NB4 (cell line): ENCODE data around the gene TREML1.

ENCODE experiments used
- DNase-seq: peaks from one replicate; pipeline ENCODE4 v3.0.0; 2010; ENCODE audit warnings: low read depth
- H3K4me3 ChIP-seq: one replicate; pipeline ENCODE4 v1.5.1; 2011; ENCODE audit warnings: mild to moderate bottlenecking, low read depth, low read length, moderate library complexity
- MYC ChIP-seq: IDR thresholded peaks from 2 replicates; pipeline ENCODE4 v1.6.1; 2011; ENCODE audit warnings: low read depth, low read length
- POLR2A ChIP-seq: IDR thresholded peaks from 2 replicates; pipeline ENCODE4 v1.6.1; 2011; ENCODE audit warnings: mild to moderate bottlenecking; ENCODE audit not compliant: insufficient read length; ENCODE audit errors: extremely low read depth
- TF ChIP-seq, protein P1 (sequence below): IDR thresholded peaks from one replicate; pipeline ENCODE4 v1.5.1; 2012; ENCODE audit warnings: low read depth, low read length
- TF ChIP-seq, protein P2 (sequence below): IDR thresholded peaks from 2 replicates; pipeline ENCODE4 v1.6.1; 2011; ENCODE audit warnings: low read depth, low read length

TREML1 gene

DNA sequence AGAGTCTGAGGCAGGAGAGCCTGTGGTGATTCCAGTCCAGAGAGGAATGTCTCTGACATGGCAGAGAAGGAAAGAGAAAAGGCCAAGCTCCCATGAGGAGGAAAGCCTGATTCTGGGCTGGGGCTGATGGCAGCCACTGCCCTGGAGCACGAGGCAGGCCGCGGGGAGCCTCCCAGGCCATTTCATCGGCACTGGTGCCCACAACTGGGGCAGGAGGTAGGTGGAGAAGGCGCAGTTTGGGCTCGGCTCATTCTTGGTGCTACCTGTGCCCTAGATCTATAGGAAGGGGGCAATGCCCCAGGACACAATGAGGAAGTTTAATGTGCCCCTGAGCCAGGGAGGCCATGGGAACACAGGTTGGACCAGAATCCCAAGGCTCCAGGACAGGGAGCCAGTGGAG lies 2.6 kb upstream of the TREML1 start:
- TF ChIP-seq, protein P1, sequence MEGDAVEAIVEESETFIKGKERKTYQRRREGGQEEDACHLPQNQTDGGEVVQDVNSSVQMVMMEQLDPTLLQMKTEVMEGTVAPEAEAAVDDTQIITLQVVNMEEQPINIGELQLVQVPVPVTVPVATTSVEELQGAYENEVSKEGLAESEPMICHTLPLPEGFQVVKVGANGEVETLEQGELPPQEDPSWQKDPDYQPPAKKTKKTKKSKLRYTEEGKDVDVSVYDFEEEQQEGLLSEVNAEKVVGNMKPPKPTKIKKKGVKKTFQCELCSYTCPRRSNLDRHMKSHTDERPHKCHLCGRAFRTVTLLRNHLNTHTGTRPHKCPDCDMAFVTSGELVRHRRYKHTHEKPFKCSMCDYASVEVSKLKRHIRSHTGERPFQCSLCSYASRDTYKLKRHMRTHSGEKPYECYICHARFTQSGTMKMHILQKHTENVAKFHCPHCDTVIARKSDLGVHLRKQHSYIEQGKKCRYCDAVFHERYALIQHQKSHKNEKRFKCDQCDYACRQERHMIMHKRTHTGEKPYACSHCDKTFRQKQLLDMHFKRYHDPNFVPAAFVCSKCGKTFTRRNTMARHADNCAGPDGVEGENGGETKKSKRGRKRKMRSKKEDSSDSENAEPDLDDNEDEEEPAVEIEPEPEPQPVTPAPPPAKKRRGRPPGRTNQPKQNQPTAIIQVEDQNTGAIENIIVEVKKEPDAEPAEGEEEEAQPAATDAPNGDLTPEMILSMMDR: no peak
- DNase-seq: no peak
- H3K4me3 ChIP-seq: no peak overlapping the region

DNA sequence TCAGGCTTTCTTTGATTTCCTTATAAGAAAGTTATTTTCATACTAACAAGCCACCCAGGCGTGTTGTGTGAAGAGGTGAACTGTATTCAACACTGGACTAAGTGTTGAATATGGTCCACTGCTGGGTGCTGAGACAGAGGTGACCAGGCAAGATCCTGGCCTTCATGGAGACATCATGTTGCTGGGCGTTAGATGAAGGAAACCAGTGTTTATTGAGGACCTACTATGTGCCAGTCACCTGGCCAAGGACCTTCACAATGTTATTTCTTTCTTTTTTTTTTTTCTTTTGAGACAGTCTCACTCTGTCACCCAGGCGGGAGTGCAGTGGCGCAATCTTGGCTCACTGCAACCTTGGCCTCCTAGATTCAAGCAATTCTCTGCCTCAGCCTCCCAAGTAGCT lies 1.9 kb upstream of the TREML1 start:
- no peak for DNase-seq
- TF ChIP-seq POLR2A: no peak
- TF ChIP-seq, protein P2, sequence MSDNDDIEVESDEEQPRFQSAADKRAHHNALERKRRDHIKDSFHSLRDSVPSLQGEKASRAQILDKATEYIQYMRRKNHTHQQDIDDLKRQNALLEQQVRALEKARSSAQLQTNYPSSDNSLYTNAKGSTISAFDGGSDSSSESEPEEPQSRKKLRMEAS: no peak

DNA sequence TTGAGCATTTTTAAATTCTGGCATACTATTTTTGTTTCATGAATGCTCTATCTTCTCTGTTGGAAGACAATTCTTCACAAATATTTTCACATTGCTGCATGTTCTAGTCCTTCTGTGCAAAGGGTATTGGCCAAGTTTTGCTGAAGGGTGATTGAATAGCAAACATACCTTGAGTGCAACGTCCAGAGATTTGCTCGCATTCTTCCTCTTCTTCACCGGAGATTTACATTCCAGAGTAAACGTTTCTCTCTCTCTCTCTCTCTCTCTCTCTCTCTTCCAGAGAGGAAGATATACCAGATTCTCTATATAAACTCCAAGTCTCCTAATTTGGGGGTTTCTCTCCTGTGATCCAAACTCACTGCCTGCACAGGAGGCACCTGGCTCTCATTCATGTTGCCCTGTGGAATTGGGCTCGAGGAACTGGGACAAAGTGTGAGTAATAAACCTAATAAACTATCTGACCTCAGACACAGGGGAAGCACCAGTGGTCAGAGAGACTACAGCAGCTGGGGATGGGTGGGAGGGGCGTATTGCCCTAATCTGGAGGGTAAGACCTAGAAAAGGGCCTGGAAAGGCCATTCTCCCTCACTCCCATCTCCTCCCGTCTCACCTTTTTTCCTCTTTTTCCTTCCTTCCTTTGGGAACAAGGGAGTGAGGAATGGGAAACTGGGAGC lies 1.1 kb upstream of the TREML1 start:
- H3K4me3 ChIP-seq: no peak overlapping the region
- DNase-seq: no peak
- TF ChIP-seq POLR2A (no peak), MYC (no peak)
- TF ChIP-seq, protein P1: no peak
- TF ChIP-seq, protein P2: no peak

More for the DNA sequence above, 1.9 kb upstream of the TREML1 start:
- H3K4me3 ChIP-seq: no peak overlapping the region

DNA sequence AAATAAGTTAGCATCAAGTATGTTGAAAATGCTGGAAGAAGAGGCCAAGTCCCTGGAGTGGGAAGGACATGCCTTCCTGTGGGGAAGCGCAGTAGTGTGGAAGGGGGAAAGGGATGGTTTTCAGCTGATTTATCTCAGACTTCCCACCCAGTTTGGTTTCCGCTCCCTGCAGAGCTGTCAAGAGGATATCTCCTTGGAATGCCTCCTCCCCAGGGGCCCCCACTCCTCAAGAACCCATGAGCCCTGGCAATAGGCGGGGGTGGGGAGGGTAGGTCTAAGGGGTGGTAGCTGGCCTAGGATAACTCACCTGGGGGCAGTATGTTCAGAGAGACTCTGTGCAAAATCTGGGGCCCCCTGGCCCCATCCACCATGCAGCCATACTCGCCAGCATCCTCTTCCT lies 696 bp downstream of the TREML1 start:
- H3K4me3 ChIP-seq: no peak overlapping the region
- DNase-seq: no peak
- TF ChIP-seq MYC (no peak), POLR2A (no peak)
- TF ChIP-seq, protein P1: no peak
- TF ChIP-seq, protein P2: no peak

DNA sequence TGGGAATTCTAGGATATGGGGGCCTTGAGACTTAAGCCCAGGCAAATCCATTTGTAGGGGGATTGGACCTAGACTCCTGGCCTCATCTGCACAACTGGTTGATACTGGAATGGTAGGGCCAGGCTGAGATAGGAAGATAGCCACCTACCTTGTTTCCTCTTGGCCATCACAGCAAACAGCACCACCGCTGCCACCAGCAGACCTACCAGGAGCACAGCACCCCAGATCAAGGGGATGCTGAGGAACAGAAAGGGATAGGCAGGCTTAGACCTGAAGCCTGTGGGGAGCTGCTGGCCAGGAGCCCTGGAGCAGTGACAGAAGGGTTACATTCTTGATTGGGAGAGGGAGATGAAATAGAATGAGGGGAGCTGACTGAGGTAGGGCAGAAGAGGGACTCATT lies 3.5 kb downstream of the TREML1 start:
- no peak overlapping the region for H3K4me3 ChIP-seq
- DNase-seq: no peak
- TF ChIP-seq MYC (no peak), POLR2A (no peak)
- TF ChIP-seq, protein P1: no peak
- TF ChIP-seq, protein P2: no peak

DNA sequence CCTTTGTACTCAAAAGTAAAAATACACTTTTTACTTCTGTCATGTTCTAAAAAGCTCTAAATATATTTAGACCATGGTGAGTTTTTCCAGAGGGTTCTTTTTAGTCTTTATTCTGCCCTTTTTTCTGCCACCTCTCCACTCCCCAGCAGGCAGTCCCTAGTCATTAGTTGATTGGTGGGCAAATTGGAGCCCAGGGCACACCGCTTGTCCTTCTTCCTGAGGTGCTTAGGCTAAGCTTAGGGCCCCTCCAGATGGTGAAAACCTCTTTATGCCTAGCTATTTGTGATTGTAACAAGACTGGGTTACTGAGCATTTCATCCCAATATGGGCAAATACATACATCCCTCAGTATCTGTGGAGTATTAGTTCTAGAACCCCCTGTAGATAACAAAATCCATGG lies 6.2 kb downstream of the TREML1 start:
- no peak overlapping the region for H3K4me3 ChIP-seq
- no peak for TF ChIP-seq POLR2A
- TF ChIP-seq, protein P1: no peak
- no peak for TF ChIP-seq MYC
- TF ChIP-seq, protein P2: no peak
- no peak for DNase-seq
